Neuron (in vitro differentiated cells): ENCODE data around the gene CTIF.

ENCODE experiments used
- H2AFZ ChIP-seq: one replicate; pipeline ENCODE4 v1.6.1; 2013; ENCODE audit warnings: low read depth, mild to moderate bottlenecking, inconsistent platforms, low read length, moderate library complexity
- H3K27me3 ChIP-seq: one replicate; pipeline ENCODE4 v1.6.1; 2013; ENCODE audit warnings: low read length; ENCODE audit not compliant: insufficient read depth
- H3K36me3 ChIP-seq: one replicate; pipeline ENCODE4 v1.6.1; 2013; ENCODE audit warnings: low read length; ENCODE audit not compliant: insufficient read depth
- H3K4me1 ChIP-seq: one replicate; pipeline ENCODE4 v1.6.1; 2013; ENCODE audit warnings: low read length; ENCODE audit not compliant: insufficient read depth
- H3K4me3 ChIP-seq: 2 replicates; pipeline ENCODE4 v1.5.1; 2013; ENCODE audit warnings: mild to moderate bottlenecking, low read length, moderate library complexity
- H3K9me3 ChIP-seq: one replicate; pipeline ENCODE4 v1.6.1; 2013; ENCODE audit warnings: low read length

CTIF gene

GRCh38 chr18:48769006-48769636 lies 230.3 kb downstream of the CTIF start:
- H3K4me3 ChIP-seq = no peak overlapping the region
- H3K27me3 ChIP-seq = no peaks in the 10 kb centered on the region
- H3K36me3 ChIP-seq = no peaks in the 10 kb centered on the region
- H3K4me1 ChIP-seq = peaks cover 9% of the 10 kb centered on the region
- H2AFZ ChIP-seq = no peak overlapping the region
- H3K9me3 ChIP-seq = no peaks in the 10 kb centered on the region

GRCh38 chr18:48770243-48770642 lies 231.4 kb downstream of the CTIF start:
- Histone ChIP-seq H3K27me3 (no peaks in the 10 kb centered on the region), H3K4me1 (peaks cover 9% of the 10 kb centered on the region), H3K9me3 (no peaks in the 10 kb centered on the region), H3K36me3 (no peaks in the 10 kb centered on the region), H3K4me3 (no peak overlapping the region), H2AFZ (no peak overlapping the region)

GRCh38 chr18:48771641-48772375 lies 233.0 kb downstream of the CTIF start:
- H3K27me3 ChIP-seq = no peaks in the 10 kb centered on the region
- no peaks in the 10 kb centered on the region for H3K36me3 ChIP-seq

GRCh38 chr18:48772457-48772856 lies 233.6 kb downstream of the CTIF start:
- H3K27me3 ChIP-seq = no peaks in the 10 kb centered on the region
- H3K4me3 ChIP-seq = no peak overlapping the region
- no peaks in the 10 kb centered on the region for H3K9me3 ChIP-seq
- H3K4me1 ChIP-seq = peaks cover 3% of the 10 kb centered on the region
- no peak overlapping the region for H2AFZ ChIP-seq
- H3K36me3 ChIP-seq = no peaks in the 10 kb centered on the region

More at GRCh38 chr18:48771641-48772375, 233.0 kb downstream of the CTIF start:
- H3K9me3 ChIP-seq = no peaks in the 10 kb centered on the region
- H2AFZ ChIP-seq = no peak overlapping the region
- peaks cover 9% of the 10 kb centered on the region for H3K4me1 ChIP-seq
- H3K4me3 ChIP-seq = no peak overlapping the region

GRCh38 chr18:48773821-48774220 lies 235.0 kb downstream of the CTIF start:
- H3K9me3 ChIP-seq = no peaks in the 10 kb centered on the region
- H2AFZ ChIP-seq = no peak overlapping the region
- no peaks in the 10 kb centered on the region for H3K36me3 ChIP-seq
- peaks cover 4% of the 10 kb centered on the region for H3K4me1 ChIP-seq
- H3K4me3 ChIP-seq = no peak overlapping the region
- H3K27me3 ChIP-seq = no peaks in the 10 kb centered on the region

GRCh38 chr18:48774941-48775340 lies 236.1 kb downstream of the CTIF start:
- Histone ChIP-seq H2AFZ (no peak overlapping the region), H3K9me3 (no peaks in the 10 kb centered on the region), H3K27me3 (no peaks in the 10 kb centered on the region), H3K4me3 (no peak overlapping the region), H3K4me1 (peaks cover 16% of the 10 kb centered on the region), H3K36me3 (no peaks in the 10 kb centered on the region)

GRCh38 chr18:48775372-48776155 lies 236.7 kb downstream of the CTIF start:
- Histone ChIP-seq H3K4me1 (peaks cover 22% of the 10 kb centered on the region), H3K27me3 (no peaks in the 10 kb centered on the region), H3K9me3 (no peaks in the 10 kb centered on the region), H3K4me3 (no peak overlapping the region), H2AFZ (no peak overlapping the region), H3K36me3 (no peaks in the 10 kb centered on the region)

- peaks cover 27% of the 10 kb centered on the region for H3K4me1 ChIP-seq
- no peaks in the 10 kb centered on the region for H3K9me3 ChIP-seq
- H3K4me3 ChIP-seq = no peak overlapping the region
- H3K27me3 ChIP-seq = no peaks in the 10 kb centered on the region
- H3K36me3 ChIP-seq = no peaks in the 10 kb centered on the region
- H2AFZ ChIP-seq = no peak overlapping the region
Observed at GRCh38 chr18:48776156-48776555, 237.3 kb downstream of the CTIF start.

- Histone ChIP-seq H2AFZ (no peak overlapping the region), H3K36me3 (no peaks in the 10 kb centered on the region), H3K4me1 (peaks cover 31% of the 10 kb centered on the region), H3K27me3 (no peaks in the 10 kb centered on the region), H3K4me3 (no peak overlapping the region), H3K9me3 (no peaks in the 10 kb centered on the region)
Observed at GRCh38 chr18:48776641-48777025, 237.8 kb downstream of the CTIF start.

- peaks cover 36% of the 10 kb centered on the region for H3K4me1 ChIP-seq
- no peaks in the 10 kb centered on the region for H3K27me3 ChIP-seq
- no peaks in the 10 kb centered on the region for H3K36me3 ChIP-seq
- H3K9me3 ChIP-seq = no peaks in the 10 kb centered on the region
- H2AFZ ChIP-seq = no peak overlapping the region
- H3K4me3 ChIP-seq = no peak overlapping the region
Observed at GRCh38 chr18:48777026-48777743, 238.4 kb downstream of the CTIF start.

- peaks cover 37% of the 10 kb centered on the region for H3K4me1 ChIP-seq
- H3K4me3 ChIP-seq = no peak overlapping the region
- no peaks in the 10 kb centered on the region for H3K9me3 ChIP-seq
- H3K36me3 ChIP-seq = no peaks in the 10 kb centered on the region
- H3K27me3 ChIP-seq = no peaks in the 10 kb centered on the region
- no peak overlapping the region for H2AFZ ChIP-seq
Observed at GRCh38 chr18:48777744-48778116, 238.9 kb downstream of the CTIF start.

- no peak overlapping the region for H3K4me3 ChIP-seq
- no peaks in the 10 kb centered on the region for H3K36me3 ChIP-seq
- no peak overlapping the region for H2AFZ ChIP-seq
- H3K4me1 ChIP-seq = peaks cover 37% of the 10 kb centered on the region
- no peaks in the 10 kb centered on the region for H3K9me3 ChIP-seq
- no peaks in the 10 kb centered on the region for H3K27me3 ChIP-seq
Observed at GRCh38 chr18:48778344-48779011, 239.6 kb downstream of the CTIF start.
